ENCODE data around the gene CD44.

Gene CD44

GRCh38 chr11:35122308-35122707 is 16.7 kb upstream of the CD44 start:
- Histone ChIP-seq H3K4me1 (ENCODE audit: control insufficient read depth, insufficient read depth, low read length, poor library complexity, severe bottlenecking) (peaks cover 28% of the 10 kb centered on the region), H3K27me3 (replicated peaks; ENCODE audit: control insufficient read depth, insufficient read depth, low read length, poor library complexity, severe bottlenecking) (no peaks in the 10 kb centered on the region), H3K4me3 (ENCODE audit: insufficient read depth, low read depth, low read length, poor library complexity, severe bottlenecking) (peak overlapping the region; percentile 15), H3K27ac (ENCODE audit: insufficient read depth, low read length, poor library complexity, severe bottlenecking) (peak overlapping the region; percentile 15), H3K36me3 (ENCODE audit: control insufficient read depth, insufficient read depth, low read length) (no peaks in the 10 kb centered on the region), H3K9me3 (ENCODE audit: control insufficient read depth, low read length) (no peaks in the 10 kb centered on the region)
- no peak for DNase-seq

DNA sequence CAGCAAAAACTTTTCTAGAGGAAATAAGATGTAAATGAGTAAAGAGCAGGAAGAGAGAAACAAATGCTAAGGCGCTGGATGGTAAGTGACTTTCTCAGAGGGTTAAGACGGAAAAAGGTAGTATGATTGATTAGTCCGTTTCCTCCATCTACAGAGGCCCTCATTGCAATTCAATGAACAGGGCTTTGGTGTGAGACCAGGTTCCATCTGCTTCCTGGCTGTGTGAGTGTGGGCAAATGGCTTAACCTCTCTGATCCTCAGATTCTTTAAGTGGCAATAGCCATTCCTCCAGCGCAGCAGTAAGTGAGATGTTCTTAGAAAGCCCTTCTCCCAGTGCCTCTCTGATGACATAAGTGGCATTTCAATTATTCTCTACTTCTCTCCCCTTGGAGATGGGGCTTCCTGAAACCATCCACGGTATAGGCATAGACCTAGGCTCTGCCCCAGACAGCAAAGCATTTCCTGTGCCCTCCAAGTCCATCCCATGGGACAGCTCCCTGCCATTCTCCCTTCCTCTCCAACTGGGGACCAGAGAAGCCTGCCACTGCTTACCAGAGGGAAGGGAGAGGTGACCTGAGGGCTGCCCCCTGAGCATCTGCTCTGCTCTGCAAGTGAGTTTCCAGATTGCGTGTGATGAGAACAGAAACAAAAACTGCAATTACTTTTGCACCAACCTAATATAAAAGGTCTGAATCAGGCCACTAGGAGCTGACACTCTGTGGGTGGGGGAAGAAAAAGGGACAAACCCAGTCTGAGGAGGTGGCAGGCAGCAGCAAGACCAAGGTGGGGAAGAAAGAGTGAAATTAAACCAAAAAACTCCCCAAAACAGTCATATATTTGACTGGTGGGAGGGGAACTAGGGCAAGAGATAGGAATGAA is 12.7 kb upstream of the CD44 start:
- Histone ChIP-seq H3K4me3 (ENCODE audit: insufficient read depth, low read depth, low read length, poor library complexity, severe bottlenecking) (peak overlapping the region; percentile 36), H3K4me1 (ENCODE audit: control insufficient read depth, insufficient read depth, low read length, poor library complexity, severe bottlenecking) (peaks cover 28% of the 10 kb centered on the region), H3K27me3 (replicated peaks; ENCODE audit: control insufficient read depth, insufficient read depth, low read length, poor library complexity, severe bottlenecking) (no peaks in the 10 kb centered on the region), H3K36me3 (ENCODE audit: control insufficient read depth, insufficient read depth, low read length) (no peaks in the 10 kb centered on the region), H3K9me3 (ENCODE audit: control insufficient read depth, low read length) (no peaks in the 10 kb centered on the region), H3K27ac (ENCODE audit: insufficient read depth, low read length, poor library complexity, severe bottlenecking) (peak overlapping the region; percentile 56)
- DNase-seq = no peak

- Histone ChIP-seq H3K9me3 (ENCODE audit: control insufficient read depth, low read length) (no peaks in the 10 kb centered on the region), H3K27ac (ENCODE audit: insufficient read depth, low read length, poor library complexity, severe bottlenecking) (peak overlapping the region; percentile 56), H3K4me3 (ENCODE audit: insufficient read depth, low read depth, low read length, poor library complexity, severe bottlenecking) (peak overlapping the region; percentile 36), H3K36me3 (ENCODE audit: control insufficient read depth, insufficient read depth, low read length) (no peaks in the 10 kb centered on the region), H3K4me1 (ENCODE audit: control insufficient read depth, insufficient read depth, low read length, poor library complexity, severe bottlenecking) (peaks cover 28% of the 10 kb centered on the region), H3K27me3 (replicated peaks; ENCODE audit: control insufficient read depth, insufficient read depth, low read length, poor library complexity, severe bottlenecking) (no peaks in the 10 kb centered on the region)
- no peak for DNase-seq
Measured at GRCh38 chr11:35126879-35127581, 11.9 kb upstream of the CD44 start.

- H3K27ac ChIP-seq (ENCODE audit: insufficient read depth, low read length, poor library complexity, severe bottlenecking) = no peak overlapping the region
- no peaks in the 10 kb centered on the region for H3K36me3 ChIP-seq (ENCODE audit: control insufficient read depth, insufficient read depth, low read length)
- no peak overlapping the region for H3K4me3 ChIP-seq (ENCODE audit: insufficient read depth, low read depth, low read length, poor library complexity, severe bottlenecking)
- no peaks in the 10 kb centered on the region for H3K9me3 ChIP-seq (ENCODE audit: control insufficient read depth, low read length)
- no peak for DNase-seq
- no peaks in the 10 kb centered on the region for H3K27me3 ChIP-seq (replicated peaks; ENCODE audit: control insufficient read depth, insufficient read depth, low read length, poor library complexity, severe bottlenecking)
- peaks cover 24% of the 10 kb centered on the region for H3K4me1 ChIP-seq (ENCODE audit: control insufficient read depth, insufficient read depth, low read length, poor library complexity, severe bottlenecking)
Measured at GRCh38 chr11:35127619-35128018, 11.4 kb upstream of the CD44 start.

- Histone ChIP-seq H3K4me3 (ENCODE audit: insufficient read depth, low read depth, low read length, poor library complexity, severe bottlenecking) (no peak overlapping the region), H3K9me3 (ENCODE audit: control insufficient read depth, low read length) (no peaks in the 10 kb centered on the region), H3K4me1 (ENCODE audit: control insufficient read depth, insufficient read depth, low read length, poor library complexity, severe bottlenecking) (peaks cover 6% of the 10 kb centered on the region), H3K27ac (ENCODE audit: insufficient read depth, low read length, poor library complexity, severe bottlenecking) (no peak overlapping the region), H3K27me3 (replicated peaks; ENCODE audit: control insufficient read depth, insufficient read depth, low read length, poor library complexity, severe bottlenecking) (no peaks in the 10 kb centered on the region), H3K36me3 (ENCODE audit: control insufficient read depth, insufficient read depth, low read length) (no peaks in the 10 kb centered on the region)
- DNase-seq = no peak
Measured at GRCh38 chr11:35131094-35131493, 7.9 kb upstream of the CD44 start.

GRCh38 chr11:35131886-35132285 is 7.1 kb upstream of the CD44 start:
- Histone ChIP-seq H3K36me3 (ENCODE audit: control insufficient read depth, insufficient read depth, low read length) (no peaks in the 10 kb centered on the region), H3K4me3 (ENCODE audit: insufficient read depth, low read depth, low read length, poor library complexity, severe bottlenecking) (no peak overlapping the region), H3K9me3 (ENCODE audit: control insufficient read depth, low read length) (no peaks in the 10 kb centered on the region), H3K4me1 (ENCODE audit: control insufficient read depth, insufficient read depth, low read length, poor library complexity, severe bottlenecking) (no peaks in the 10 kb centered on the region), H3K27ac (ENCODE audit: insufficient read depth, low read length, poor library complexity, severe bottlenecking) (no peak overlapping the region), H3K27me3 (replicated peaks; ENCODE audit: control insufficient read depth, insufficient read depth, low read length, poor library complexity, severe bottlenecking) (no peaks in the 10 kb centered on the region)
- DNase-seq = no peak

DNA sequence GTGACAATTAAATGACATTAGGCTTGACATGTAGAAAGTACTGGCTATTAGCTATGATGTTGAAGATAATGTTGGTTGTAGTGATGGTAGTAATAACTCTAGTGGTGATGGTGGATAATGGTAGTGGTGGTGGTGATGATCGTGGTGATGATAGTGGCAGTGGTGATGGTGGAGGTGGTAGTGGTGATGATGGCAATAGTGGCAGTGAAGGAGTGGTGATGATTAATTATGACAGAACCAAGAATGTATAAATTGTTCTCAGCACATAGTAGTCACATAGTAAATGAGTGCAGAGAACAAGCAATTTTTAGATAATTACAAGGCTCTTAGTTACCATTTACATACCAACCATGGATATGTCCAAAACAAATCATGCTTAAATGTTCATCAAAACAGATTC is 5.3 kb upstream of the CD44 start:
- DNase-seq = no peak
- Histone ChIP-seq H3K36me3 (ENCODE audit: control insufficient read depth, insufficient read depth, low read length) (no peaks in the 10 kb centered on the region), H3K4me1 (ENCODE audit: control insufficient read depth, insufficient read depth, low read length, poor library complexity, severe bottlenecking) (peaks cover 4% of the 10 kb centered on the region)

GRCh38 chr11:35134403-35135148 is 4.4 kb upstream of the CD44 start:
- Histone ChIP-seq H3K36me3 (ENCODE audit: control insufficient read depth, insufficient read depth, low read length) (no peaks in the 10 kb centered on the region), H3K27ac (ENCODE audit: insufficient read depth, low read length, poor library complexity, severe bottlenecking) (no peak overlapping the region), H3K4me1 (ENCODE audit: control insufficient read depth, insufficient read depth, low read length, poor library complexity, severe bottlenecking) (peaks cover 6% of the 10 kb centered on the region), H3K4me3 (ENCODE audit: insufficient read depth, low read depth, low read length, poor library complexity, severe bottlenecking) (no peak overlapping the region), H3K27me3 (replicated peaks; ENCODE audit: control insufficient read depth, insufficient read depth, low read length, poor library complexity, severe bottlenecking) (no peaks in the 10 kb centered on the region), H3K9me3 (ENCODE audit: control insufficient read depth, low read length) (no peaks in the 10 kb centered on the region)
- no peak for DNase-seq

More for the DNA sequence above, 5.3 kb upstream of the CD44 start:
- Histone ChIP-seq H3K27me3 (replicated peaks; ENCODE audit: control insufficient read depth, insufficient read depth, low read length, poor library complexity, severe bottlenecking) (no peaks in the 10 kb centered on the region), H3K27ac (ENCODE audit: insufficient read depth, low read length, poor library complexity, severe bottlenecking) (no peak overlapping the region), H3K9me3 (ENCODE audit: control insufficient read depth, low read length) (no peaks in the 10 kb centered on the region), H3K4me3 (ENCODE audit: insufficient read depth, low read depth, low read length, poor library complexity, severe bottlenecking) (no peak overlapping the region)

- H3K27ac ChIP-seq (ENCODE audit: insufficient read depth, low read length, poor library complexity, severe bottlenecking) = no peak overlapping the region
- H3K27me3 ChIP-seq (replicated peaks; ENCODE audit: control insufficient read depth, insufficient read depth, low read length, poor library complexity, severe bottlenecking) = no peaks in the 10 kb centered on the region
- H3K4me1 ChIP-seq (ENCODE audit: control insufficient read depth, insufficient read depth, low read length, poor library complexity, severe bottlenecking) = peaks cover 6% of the 10 kb centered on the region
- no peak overlapping the region for H3K4me3 ChIP-seq (ENCODE audit: insufficient read depth, low read depth, low read length, poor library complexity, severe bottlenecking)
- DNase-seq = no peak
- peaks cover 3% of the 10 kb centered on the region for H3K36me3 ChIP-seq (ENCODE audit: control insufficient read depth, insufficient read depth, low read length)
- H3K9me3 ChIP-seq (ENCODE audit: control insufficient read depth, low read length) = no peaks in the 10 kb centered on the region
Measured at GRCh38 chr11:35135222-35135621, 3.7 kb upstream of the CD44 start.
